Peyer's patch (tissue), 4 donors: ENCODE measurements around the gene PRR19.

Source experiments
- POLR2A ChIP-seq, 2 donors: fragments of 450-650 bp; IDR thresholded peaks; one replicate each; pipeline ENCODE4 v1.5.1; 2017; ENCODE audit warnings: antibody characterized with exemption in 2 of 2, mild to moderate bottlenecking in 2 of 2, moderate library complexity in 2 of 2
- TF ChIP-seq, protein P1 (sequence below), 6 experiments: fragments of 450-650 bp in 4 of 6; fragments of 200-600 bp in 2 of 6; sonication (generic) in 1 of 6; IDR thresholded peaks; one replicate each; pipeline ENCODE4 v1.5.1; 2017 to 2019; ENCODE audit warnings: antibody characterized with exemption in 6 of 6, mild to moderate bottlenecking in 3 of 6, moderate library complexity in 1 of 6

DNA sequence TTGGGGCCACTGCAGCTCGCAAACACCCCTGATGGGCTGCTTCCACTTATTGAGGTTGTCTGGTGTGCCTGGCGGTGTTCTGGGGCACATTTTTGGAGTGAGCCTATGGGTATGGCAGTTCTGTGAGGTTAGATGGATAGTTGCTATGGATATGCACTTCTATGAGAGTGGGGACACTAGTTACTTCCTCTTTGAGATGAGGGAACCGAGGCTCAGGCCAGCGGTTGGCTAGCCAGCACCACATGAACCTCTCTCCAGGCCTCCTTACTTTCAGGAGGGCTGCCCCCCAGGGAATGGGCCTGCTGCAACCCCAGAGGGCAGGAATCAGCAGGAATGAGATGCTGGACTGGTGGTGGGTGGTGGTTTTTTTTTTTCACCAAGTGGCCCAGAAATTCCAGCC, 13.5 kb upstream of the PRR19 start:
- TF ChIP-seq, protein P1, sequence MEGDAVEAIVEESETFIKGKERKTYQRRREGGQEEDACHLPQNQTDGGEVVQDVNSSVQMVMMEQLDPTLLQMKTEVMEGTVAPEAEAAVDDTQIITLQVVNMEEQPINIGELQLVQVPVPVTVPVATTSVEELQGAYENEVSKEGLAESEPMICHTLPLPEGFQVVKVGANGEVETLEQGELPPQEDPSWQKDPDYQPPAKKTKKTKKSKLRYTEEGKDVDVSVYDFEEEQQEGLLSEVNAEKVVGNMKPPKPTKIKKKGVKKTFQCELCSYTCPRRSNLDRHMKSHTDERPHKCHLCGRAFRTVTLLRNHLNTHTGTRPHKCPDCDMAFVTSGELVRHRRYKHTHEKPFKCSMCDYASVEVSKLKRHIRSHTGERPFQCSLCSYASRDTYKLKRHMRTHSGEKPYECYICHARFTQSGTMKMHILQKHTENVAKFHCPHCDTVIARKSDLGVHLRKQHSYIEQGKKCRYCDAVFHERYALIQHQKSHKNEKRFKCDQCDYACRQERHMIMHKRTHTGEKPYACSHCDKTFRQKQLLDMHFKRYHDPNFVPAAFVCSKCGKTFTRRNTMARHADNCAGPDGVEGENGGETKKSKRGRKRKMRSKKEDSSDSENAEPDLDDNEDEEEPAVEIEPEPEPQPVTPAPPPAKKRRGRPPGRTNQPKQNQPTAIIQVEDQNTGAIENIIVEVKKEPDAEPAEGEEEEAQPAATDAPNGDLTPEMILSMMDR (IDR thresholded peaks at IDR 0.05) = no peak
- no peak for TF ChIP-seq POLR2A (IDR thresholded peaks at IDR 0.05)
